HG02642 (cell line): Measurements from ENCODE around the gene MYH4.

Experiments
- ATAC-seq: cut with Tn5 transposase; IDR thresholded peaks from one replicate; pipeline ENCODE4 v1.9.1; 2021; ENCODE audit warnings: mild to moderate bottlenecking; ENCODE audit not compliant: unreplicated experiment, poor library complexity

The MYH4 gene

GRCh38 chr17:10428781-10429180 lies 40.6 kb downstream of the MYH4 start:
- ATAC-seq: no peak

- ATAC-seq: no peak
Measured at GRCh38 chr17:10421900-10422542, 47.3 kb downstream of the MYH4 start, which contains the start of gene MYH8. Gene MYH8, minus strand, starts transcription at chr17:10421950. Its CDS starts 1,723 bp downstream, at chr17:10420227.

- ATAC-seq: no peak
Measured at GRCh38 chr17:10421211-10421610, 48.1 kb downstream of the MYH4 start.

- ATAC-seq: no peak
Measured at GRCh38 chr17:10420811-10421210, 48.5 kb downstream of the MYH4 start.

GRCh38 chr17:10417431-10417830 lies 51.9 kb downstream of the MYH4 start:
- ATAC-seq: no peak

GRCh38 chr17:10415161-10415560 lies 54.2 kb downstream of the MYH4 start:
- ATAC-seq: no peak

- ATAC-seq: no peak
Measured at GRCh38 chr17:10403589-10403988, 65.8 kb downstream of the MYH4 start.

GRCh38 chr17:10398352-10398751 lies 71.0 kb downstream of the MYH4 start:
- ATAC-seq: no peak

- no peak for ATAC-seq
Measured at GRCh38 chr17:10396524-10397163, 72.7 kb downstream of the MYH4 start.

GRCh38 chr17:10394201-10394887 lies 75.0 kb downstream of the MYH4 start:
- peak; percentile 54 for ATAC-seq
